ENCODE measurements around the gene GLIS1. TPM values are rescaled to one million over a fixed set of nuclear protein-coding genes. Genes with fewer than 3 reads are reported as not detected.

Gene GLIS1
- total and polyA plus RNA-seq, 8 donors: 0.06 to 0.26 (median 0.13) TPM; not detected in 4

DNA sequence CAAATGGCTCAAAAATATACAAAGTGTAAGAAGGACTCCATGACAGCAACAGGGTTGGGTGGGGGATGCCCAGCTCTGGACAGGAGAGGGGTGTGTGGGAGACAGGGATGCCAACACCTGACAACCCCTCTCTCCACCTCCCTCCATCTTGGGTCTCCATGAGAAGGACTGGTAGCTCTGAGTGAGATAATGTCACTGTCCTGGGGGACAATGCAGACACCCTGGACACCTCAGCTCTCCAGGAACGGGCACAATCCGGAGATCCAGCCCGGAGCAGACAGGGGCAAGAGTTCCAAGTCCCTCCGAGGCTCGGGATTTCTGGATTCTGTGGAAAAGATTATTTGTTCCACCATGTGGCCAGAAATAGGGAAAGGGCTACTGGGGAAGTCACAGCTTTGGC lies 122.5 kb downstream of the GLIS1 start:
- no peak for FAIRE-seq
- 73 to 79% methylated on average over 5 of the region's 5 CpGs for WGBS, 2 donors
- TF ChIP-seq, protein P1, sequence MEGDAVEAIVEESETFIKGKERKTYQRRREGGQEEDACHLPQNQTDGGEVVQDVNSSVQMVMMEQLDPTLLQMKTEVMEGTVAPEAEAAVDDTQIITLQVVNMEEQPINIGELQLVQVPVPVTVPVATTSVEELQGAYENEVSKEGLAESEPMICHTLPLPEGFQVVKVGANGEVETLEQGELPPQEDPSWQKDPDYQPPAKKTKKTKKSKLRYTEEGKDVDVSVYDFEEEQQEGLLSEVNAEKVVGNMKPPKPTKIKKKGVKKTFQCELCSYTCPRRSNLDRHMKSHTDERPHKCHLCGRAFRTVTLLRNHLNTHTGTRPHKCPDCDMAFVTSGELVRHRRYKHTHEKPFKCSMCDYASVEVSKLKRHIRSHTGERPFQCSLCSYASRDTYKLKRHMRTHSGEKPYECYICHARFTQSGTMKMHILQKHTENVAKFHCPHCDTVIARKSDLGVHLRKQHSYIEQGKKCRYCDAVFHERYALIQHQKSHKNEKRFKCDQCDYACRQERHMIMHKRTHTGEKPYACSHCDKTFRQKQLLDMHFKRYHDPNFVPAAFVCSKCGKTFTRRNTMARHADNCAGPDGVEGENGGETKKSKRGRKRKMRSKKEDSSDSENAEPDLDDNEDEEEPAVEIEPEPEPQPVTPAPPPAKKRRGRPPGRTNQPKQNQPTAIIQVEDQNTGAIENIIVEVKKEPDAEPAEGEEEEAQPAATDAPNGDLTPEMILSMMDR (IDR thresholded peaks at IDR 0.05): no peak

DNA sequence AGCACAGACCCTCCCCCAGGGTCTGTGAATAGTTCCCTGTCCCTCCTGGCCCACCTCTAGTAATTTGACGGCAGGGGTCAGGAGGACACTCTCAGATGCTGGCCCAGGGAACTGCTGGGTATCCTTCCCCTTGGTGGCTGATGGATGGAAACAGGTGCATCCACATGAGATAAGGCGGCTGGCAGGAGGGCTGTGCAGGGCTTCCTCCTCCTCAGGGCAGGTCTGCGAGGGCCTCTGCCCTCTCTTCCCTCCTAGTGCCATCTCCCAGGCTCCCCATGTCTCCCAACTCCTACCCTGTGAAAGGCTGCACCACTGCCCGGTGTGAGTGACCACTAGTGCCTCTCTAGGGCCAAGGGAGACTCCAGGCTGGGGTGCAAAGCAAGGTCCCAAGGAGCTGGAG lies 123.9 kb downstream of the GLIS1 start:
- H3K9me3 ChIP-seq: no peaks in the 10 kb centered on the region
- 66 to 67% methylated on average over 4 of the region's 4 CpGs for WGBS, 2 donors
- TF ChIP-seq, protein P1 (IDR thresholded peaks at IDR 0.05): no peak
- no peak overlapping the region for H3K27ac ChIP-seq
- intact Hi-C loops (cut with DNase I): no loop called here
- ATAC-seq (no peak), DNase-seq (peak in 1 of 6 donors; percentile 18), FAIRE-seq (no peak)
- H3K36me3 ChIP-seq: no peaks in the 10 kb centered on the region
- no peaks in the 10 kb centered on the region for H3K4me1 ChIP-seq
- no peaks in the 10 kb centered on the region for H3K27me3 ChIP-seq
- no peak overlapping the region for H3K4me3 ChIP-seq

More for the DNA sequence above, 122.5 kb downstream of the GLIS1 start:
- H3K4me3 ChIP-seq: no peak overlapping the region
- H3K27me3 ChIP-seq: no peaks in the 10 kb centered on the region
- no peak overlapping the region for H3K27ac ChIP-seq
- no peaks in the 10 kb centered on the region for H3K36me3 ChIP-seq
- H3K9me3 ChIP-seq: no peaks in the 10 kb centered on the region
- no peaks in the 10 kb centered on the region for H3K4me1 ChIP-seq
- intact Hi-C loops (cut with DNase I): no loop called here
- peak in 1 of 6 donors; percentile 8 for DNase-seq
- no peak for ATAC-seq

DNA sequence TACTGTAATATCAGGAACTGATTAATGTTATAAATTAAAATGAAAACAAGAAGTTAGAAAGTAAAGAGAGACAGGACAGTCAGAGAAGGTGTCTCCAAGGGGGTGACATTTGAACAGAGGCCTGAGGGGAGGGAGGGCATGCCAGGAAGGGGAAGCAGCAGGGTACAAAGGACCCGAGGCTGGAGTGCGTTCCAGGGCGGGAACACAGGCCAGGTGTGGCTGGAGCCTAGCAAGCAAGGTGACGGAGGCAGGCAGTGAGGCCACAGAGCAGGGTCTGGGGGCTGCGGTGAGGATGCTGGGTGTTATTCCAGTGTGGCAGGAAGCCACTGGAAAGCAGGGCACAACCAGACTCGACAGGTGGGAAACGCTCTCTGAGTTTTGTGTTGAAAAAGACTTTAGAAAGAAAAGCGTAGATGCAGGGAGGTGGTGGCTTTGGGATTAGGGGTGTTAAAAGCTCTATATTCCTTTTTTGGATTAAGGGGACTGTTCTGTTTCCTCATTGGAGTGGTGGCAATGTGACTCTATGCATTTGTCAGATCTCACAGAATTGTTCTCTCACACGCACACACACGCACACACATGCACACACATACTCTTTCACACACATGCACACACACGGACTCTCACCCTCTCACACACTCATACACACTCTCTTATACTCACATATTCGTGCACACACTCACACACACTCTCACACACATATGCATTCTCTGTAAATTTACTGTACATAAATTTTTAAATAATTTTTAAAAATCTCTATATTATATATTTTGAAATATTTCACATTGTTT lies 124.5 kb downstream of the GLIS1 start:
- WGBS, 2 donors: 62 to 64% methylated on average over 12 of the region's 12 CpGs
- H3K4me3 ChIP-seq: no peak overlapping the region
- H3K9me3 ChIP-seq: no peaks in the 10 kb centered on the region
- intact Hi-C loops (cut with DNase I): no loop called here
- TF ChIP-seq, protein P1 (IDR thresholded peaks at IDR 0.05): no peak
- DNase-seq (peak in 2 of 6 donors; percentile 11 to 37), ATAC-seq (no peak), FAIRE-seq (no peak)
- H3K27ac ChIP-seq: no peak overlapping the region
- H3K4me1 ChIP-seq: no peaks in the 10 kb centered on the region
- H3K27me3 ChIP-seq: no peaks in the 10 kb centered on the region
- H3K36me3 ChIP-seq: no peaks in the 10 kb centered on the region

DNA sequence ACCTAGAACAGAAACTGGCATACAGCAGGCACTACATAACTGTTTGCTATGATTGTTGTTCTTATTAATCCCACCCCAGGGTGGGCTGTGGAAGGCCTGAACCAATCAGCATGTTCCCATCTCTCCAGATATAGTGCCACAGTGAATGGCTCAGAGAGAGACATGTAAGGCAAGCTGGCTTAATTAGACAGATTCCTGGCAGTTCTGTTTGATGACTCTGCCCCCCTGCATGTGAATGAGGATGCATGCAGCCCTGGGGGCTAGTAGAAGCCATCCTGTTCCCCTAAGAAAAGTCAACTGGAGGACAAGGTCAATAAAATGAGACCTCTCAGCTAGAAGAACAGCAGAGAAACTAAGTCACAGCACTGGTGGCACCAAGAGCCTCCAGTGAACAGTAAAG lies 130.3 kb downstream of the GLIS1 start:
- H3K36me3 ChIP-seq: no peaks in the 10 kb centered on the region
- H3K27me3 ChIP-seq: no peaks in the 10 kb centered on the region
- DNase-seq (no peak), ATAC-seq (no peak), FAIRE-seq (no peak)
- H3K27ac ChIP-seq: no peak overlapping the region
- TF ChIP-seq, protein P1 (IDR thresholded peaks at IDR 0.05): no peak
- no peaks in the 10 kb centered on the region for H3K9me3 ChIP-seq
- no peak overlapping the region for H3K4me3 ChIP-seq
- intact Hi-C loops (cut with DNase I): no loop called here
- no peaks in the 10 kb centered on the region for H3K4me1 ChIP-seq

DNA sequence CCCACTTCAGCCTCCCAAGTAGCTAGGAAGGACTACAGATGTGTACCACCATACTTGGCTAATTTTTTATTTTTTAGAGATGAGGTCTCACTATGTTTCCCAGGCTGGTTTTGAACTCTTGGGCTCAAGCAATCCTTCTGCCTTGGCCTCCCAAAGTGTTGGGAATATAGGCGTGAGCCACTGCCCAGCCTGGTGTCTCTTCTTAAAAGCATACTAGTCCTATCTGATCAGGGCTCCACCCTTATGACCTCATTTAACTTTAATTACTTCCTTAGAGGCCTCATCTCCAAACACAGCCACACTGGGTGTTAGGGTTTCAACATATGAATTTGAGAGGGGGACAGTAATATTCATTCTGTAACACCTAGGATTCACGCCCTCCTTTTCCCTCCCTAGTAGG lies 130.9 kb downstream of the GLIS1 start:
- DNase-seq: no peak
- intact Hi-C loops (cut with DNase I): no loop called here
- TF ChIP-seq, protein P1 (IDR thresholded peaks at IDR 0.05): no peak
- Histone ChIP-seq H3K4me3 (no peak overlapping the region), H3K27me3 (no peaks in the 10 kb centered on the region), H3K4me1 (no peaks in the 10 kb centered on the region), H3K9me3 (no peaks in the 10 kb centered on the region), H3K27ac (no peak overlapping the region), H3K36me3 (no peaks in the 10 kb centered on the region)
- WGBS, 2 donors: 96% methylated on average over 2 of the region's 2 CpGs
- no peak for ATAC-seq
- FAIRE-seq: no peak
